ENCODE data around the gene SANBR. TPM values are rescaled to one million over a fixed set of nuclear protein-coding genes. Genes with fewer than 3 reads are reported as not detected.

Gene SANBR
- total RNA-seq, 1 experiment from 2014 or later: 10.1 TPM

- Histone ChIP-seq H3K79me2 (ENCODE audit: insufficient read depth, low read length) (peaks cover 4% of the 10 kb centered on the region; the same call in 1 of the 2 replicates), H3K56ac (ENCODE audit: insufficient read length, low read depth, low read length) (peak overlapping the region; percentile 26)
- H3K9me3 Mint-ChIP-seq: no peaks in the 10 kb centered on the region
Observed at GRCh38 chr2:61017003-61017555, 48.6 kb upstream of the SANBR start.

More at GRCh38 chr2:61017003-61017555, 48.6 kb upstream of the SANBR start:
- peak overlapping the region; percentile 40 for H3K27ac ChIP-seq (ENCODE audit: insufficient read length, low read depth, low read length)
- H3K79me1 ChIP-seq (ENCODE audit: insufficient read depth, low read depth, low read length, poor library complexity, severe bottlenecking): peaks cover 4% of the 10 kb centered on the region
- H4K91ac ChIP-seq (ENCODE audit: insufficient read length, low read depth, low read length): no peak overlapping the region
- no peak overlapping the region for H2BK20ac ChIP-seq (ENCODE audit: low read depth, low read length, poor library complexity, severe bottlenecking)
- peak overlapping the region; percentile 90 for H3K4me2 ChIP-seq (ENCODE audit: insufficient read depth, insufficient read length, low read length)
- no peaks in the 10 kb centered on the region for H3K9me3 ChIP-seq (ENCODE audit: control insufficient read depth, low read depth, low read length)
- Mint-ChIP-seq H3K27ac (peak overlapping the region; percentile 99 to 100 (median 99)), H3K27me3 (ENCODE audit: low read depth) (no peaks in the 10 kb centered on the region), H3K4me3 (peak overlapping the region; percentile 90 to 100), H3K4me1 (peaks cover 12 to 20% of the 10 kb centered on the region in 2 experiments), H3K36me3 (ENCODE audit: insufficient read depth in 1 of 3, low read depth in 3 of 3) (peaks cover 7 to 12% (median 12%) of the 10 kb centered on the region in 3 experiments; a peak in 6 of 7 replicates)
- H2BK120ac ChIP-seq (ENCODE audit: low read depth, low read length, poor library complexity, severe bottlenecking): no peak overlapping the region
- H4K5ac ChIP-seq (ENCODE audit: insufficient read length, low read depth, low read length): no peak overlapping the region
- no peak overlapping the region for H2BK5ac ChIP-seq (ENCODE audit: insufficient read length, low read length)
- no peak overlapping the region for H3T11ph ChIP-seq (ENCODE audit: low read length)
- H3K18ac ChIP-seq (ENCODE audit: insufficient read length, low read depth, low read length): peak overlapping the region; percentile 91
- DNase-seq: peak; percentile 91
- H2AK5ac ChIP-seq (ENCODE audit: insufficient read length, low read length): no peak overlapping the region
- H3K4ac ChIP-seq (ENCODE audit: low read depth, low read length): no peak overlapping the region
- peak overlapping the region; percentile 97 for H3K9ac ChIP-seq (ENCODE audit: extremely low read depth, insufficient read length, low read length)
- no peak overlapping the region for H3K23ac ChIP-seq (ENCODE audit: insufficient read length, low read depth, low read length)
- H4K8ac ChIP-seq (replicated peaks; ENCODE audit: insufficient read length, low read depth, low read length): no peak overlapping the region
- no peaks in the 10 kb centered on the region for H4K20me1 ChIP-seq (ENCODE audit: control insufficient read depth, insufficient read depth, insufficient read length)
- H3K23me2 ChIP-seq (ENCODE audit: insufficient read length, low read depth, low read length, poor library complexity, severe bottlenecking): peaks cover 6% of the 10 kb centered on the region
- no peaks in the 10 kb centered on the region for H3K4me1 ChIP-seq (ENCODE audit: insufficient read depth, low read length)
- H2BK15ac ChIP-seq (ENCODE audit: low read depth, low read length): no peak overlapping the region
- no peak overlapping the region for H2BK12ac ChIP-seq (ENCODE audit: insufficient read length, low read depth, low read length)
- peak overlapping the region; percentile 90 for H2AFZ ChIP-seq (ENCODE audit: low read length)
- no CpG with 5 or more reads among the region's 27 CpGs for WGBS (ENCODE audit: extremely low coverage, insufficient read length, low lambda C conversion rate)
- H3K14ac ChIP-seq (ENCODE audit: insufficient read depth, low read length): peak overlapping the region; percentile 96; the same call in 1 of the 2 replicates
- no peaks in the 10 kb centered on the region for H3K27me3 ChIP-seq (ENCODE audit: insufficient read depth, low read length)
- TF ChIP-seq CTCF (conservative IDR thresholded peaks at IDR 0.05): no peak

All from H9 (cell line).